K562 (cell line): ENCODE results near the gene ARHGAP18. TPM values are rescaled to one million over a fixed set of nuclear protein-coding genes. Genes with fewer than 3 reads are reported as not detected.

Source experiments
- CBFA2T3 ChIP-seq: fragments of 450-650 bp; IDR thresholded peaks from 2 replicates; pipeline ENCODE4 v1.6.1; 2017
- CBX3 ChIP-seq, 2 experiments: IDR thresholded peaks; 1 replicate in 1 of 2; 2 replicates in 1 of 2; pipeline ENCODE4 v1.6.1; 2012; ENCODE audit warnings: inconsistent platforms in 2 of 2, low read length in 2 of 2, borderline replicate concordance in 1 of 2, control low read depth in 1 of 2
- DPF2 ChIP-seq: fragments of 450-650 bp; IDR thresholded peaks from 2 replicates; pipeline ENCODE4 v1.6.1; 2016
- ELF1 ChIP-seq: fragments of 200-800 bp; sonication (Bioruptor generic); IDR thresholded peaks from 2 replicates; pipeline ENCODE4 v1.6.1; 2016; ENCODE audit warnings: missing genetic modification characterization, missing compliant biosample characterization
- ESRRA ChIP-seq: fragments of 450-650 bp; IDR thresholded peaks from 2 replicates; pipeline ENCODE4 v1.6.1; 2014; ENCODE audit warnings: low read depth, mild to moderate bottlenecking, moderate library complexity, borderline replicate concordance
- EWSR1 ChIP-seq: fragments of 450-650 bp; IDR thresholded peaks from 2 replicates; pipeline ENCODE4 v1.6.1; 2018; ENCODE audit warnings: borderline replicate concordance, mild to moderate bottlenecking, low read depth, moderate library complexity; ENCODE audit not compliant: partially characterized antibody
- HDAC1 ChIP-seq, 2 experiments: fragments of 450-650 bp; IDR thresholded peaks; 2 replicates each; pipeline ENCODE4 v1.6.1; 2016 to 2017; ENCODE audit warnings: inconsistent platforms in 1 of 2, mild to moderate bottlenecking in 1 of 2, moderate library complexity in 1 of 2
- HNRNPL ChIP-seq: fragments of 200-400 bp; formaldehyde crosslinking; IDR thresholded peaks from 2 replicates; pipeline ENCODE4 v1.6.1; 2017; ENCODE audit warnings: low read depth, mild to moderate bottlenecking, low read length
- MTA2 ChIP-seq: fragments of 450-650 bp; IDR thresholded peaks from 2 replicates; pipeline ENCODE4 v1.6.1; 2016; ENCODE audit warnings: low read depth
- NFIC ChIP-seq: fragments of 450-650 bp; IDR thresholded peaks from 2 replicates; pipeline ENCODE4 v1.6.1; 2017; ENCODE audit warnings: mild to moderate bottlenecking, inconsistent platforms
- NR2F6 ChIP-seq: fragments of 450-650 bp; formaldehyde crosslinking; IDR thresholded peaks from 2 replicates; pipeline ENCODE4 v1.4.0; 2020; ENCODE audit warnings: mild to moderate bottlenecking
- PRPF4 ChIP-seq: fragments of 200-400 bp; formaldehyde crosslinking; IDR thresholded peaks from one replicate; pipeline ENCODE4 v1.6.1; 2017; ENCODE audit warnings: low read length, low read depth, mild to moderate bottlenecking; ENCODE audit not compliant: insufficient read depth, poor library complexity, severe bottlenecking
- SP2 ChIP-seq: IDR thresholded peaks from 2 replicates; pipeline ENCODE4 v1.6.1; 2011; ENCODE audit warnings: mild to moderate bottlenecking, low read depth, low read length, moderate library complexity; ENCODE audit not compliant: poor library complexity, severe bottlenecking; ENCODE audit errors: extremely low read depth
- STAT5A ChIP-seq: IDR thresholded peaks from 2 replicates; pipeline ENCODE4 v1.6.1; 2012; ENCODE audit warnings: low read length, inconsistent platforms, borderline replicate concordance
- TAL1 ChIP-seq: fragments of 450-650 bp; IDR thresholded peaks from 2 replicates; pipeline ENCODE4 v1.6.1; 2016; ENCODE audit warnings: mild to moderate bottlenecking
- polyA plus RNA-seq, 8 experiments: library from polyadenylated mRNA; depleted of rRNA in 4 of 8; stranded (reverse) in 5 of 8; unstranded in 3 of 8; fragments of >200 nt; fragmentation: Nextera tagmentation in 2 of 8; fragmentation: Illumina TruSeq in 1 of 8; extraction: Ambion mirVana in 2 of 8; extraction: Trizol in 1 of 8; gene quantifications; 2 replicates each; pipeline versions ENCODE4 v1.2.1 to v1.2.3, GENCODE V29; 2011 to 2014; ENCODE audit warnings: inconsistent platforms in 1 of 8, missing spikeins in 1 of 8
- total RNA-seq, 7 experiments: library from RNA; depleted of rRNA in 6 of 7; stranded (reverse); fragments of >200 nt in 6 of 7; fragmentation: Illumina TruSeq in 2 of 7; extraction: Trizol in 2 of 7; gene quantifications; 2 replicates each; pipeline versions ENCODE4 v1.2.1 to v1.2.3, GENCODE V29; 2011 to 2021; ENCODE audit warnings: low replicate concordance in 1 of 7

The ARHGAP18 gene
- total and polyA plus RNA-seq, 9 of the 15 experiments (the other 6 are each of a cell fraction or from before 2014, with no cell fraction given): 13.3 to 29.7 (median 21.1) TPM

DNA sequence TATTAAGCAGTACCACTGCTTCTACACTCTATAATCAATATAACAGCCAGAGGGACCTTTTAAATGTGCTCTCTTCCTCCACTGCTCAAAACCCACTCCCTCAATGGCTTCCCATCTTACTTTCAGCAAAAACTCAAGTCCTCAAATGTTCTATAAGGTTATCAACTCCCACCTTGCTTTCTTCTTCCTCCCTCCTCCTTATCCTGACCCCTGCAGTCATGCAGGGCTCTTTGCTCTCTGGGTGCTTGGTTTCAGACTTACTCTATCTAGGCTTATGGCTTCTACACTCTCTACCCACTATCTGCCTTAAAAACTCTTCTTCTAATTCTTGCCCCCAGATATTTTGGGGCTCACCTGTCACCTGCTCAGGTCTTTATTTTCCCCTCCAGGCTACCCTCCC lies 5.3 kb downstream of the ARHGAP18 start (continued):
- TF ChIP-seq HNRNPL (no peak), ESRRA (no peak), STAT5A (peak; percentile 48; the same call in 1 of the 2 replicates), NR2F6 (CRISPR knock-in tag) (no peak), NFIC (peak; percentile 58), TAL1 (peak; percentile 85), CBX3 (IDR thresholded peaks at IDR 0.05; ENCODE audit: borderline replicate concordance in 1 of 2, low read length in 2 of 2) (0 out of 3 replicates have a peak, but pooled peaks of 1 of the 2 experiments have one; percentile 17), ELF1 (no peak), SP2 (no peak), CBFA2T3 (peak; percentile 93), HDAC1 (IDR thresholded peaks at IDR 0.05) (peak in 1 of 2 experiments; percentile 67; a peak in 1 of 4 replicates), PRPF4 (no peak), EWSR1 (no peak), MTA2 (peak; percentile 68), DPF2 (peak; percentile 88)
